ENCODE data around the gene IGLL5. TPM values are rescaled to one million over a fixed set of nuclear protein-coding genes. Genes with fewer than 3 reads are reported as not detected.

Gene IGLL5
- total RNA-seq, 3 donors from 2014 or later (not counting 1 experiment from before 2014, with no cell fraction given): 0.38 to 124 (median 0.93) TPM

GRCh38 chr22:22916952-22917290, 29.3 kb downstream of the IGLL5 start:
- ATAC-seq: no peak
- H3K4me3 ChIP-seq (ENCODE audit: low read length): no peak overlapping the region
- H3K4me1 Mint-ChIP-seq: peaks cover 0 to 12% of the 10 kb centered on the region in 2 donors
- no peak overlapping the region for H3K27ac ChIP-seq (ENCODE audit: low read length)
- no peaks in the 10 kb centered on the region for H3K9me3 ChIP-seq (ENCODE audit: control insufficient read depth, insufficient read depth, low read length)
- no peaks in the 10 kb centered on the region for H3K27me3 Mint-ChIP-seq (ENCODE audit: low read depth in 2 of 2)
- DNase-seq: no peak
- no peaks in the 10 kb centered on the region for H3K27me3 ChIP-seq (ENCODE audit: control insufficient read depth, insufficient read depth, low read length)
- H3K4me1 ChIP-seq (ENCODE audit: control insufficient read depth, insufficient read depth, low read length): peaks cover 13% of the 10 kb centered on the region
- H3K4me3 Mint-ChIP-seq: no peak overlapping the region
- no peaks in the 10 kb centered on the region for H3K36me3 ChIP-seq (ENCODE audit: control insufficient read depth, insufficient read depth, low read length)
- no peak overlapping the region for H3K27ac Mint-ChIP-seq
- no peak for TF ChIP-seq CTCF (IDR thresholded peaks at IDR 0.05)
- no peaks in the 10 kb centered on the region for H3K9me3 Mint-ChIP-seq
- H3K36me3 Mint-ChIP-seq: no peaks in the 10 kb centered on the region
- 91% methylated on average over 3 of the region's 3 CpGs for WGBS (ENCODE audit: insufficient coverage)
- intact Hi-C loops (cut with micrococcal nuclease): no loop called here

- Histone ChIP-seq H3K27me3 (ENCODE audit: control insufficient read depth, insufficient read depth, low read length) (no peaks in the 10 kb centered on the region), H3K9me3 (ENCODE audit: control insufficient read depth, insufficient read depth, low read length) (no peaks in the 10 kb centered on the region), H3K4me3 (ENCODE audit: low read length) (no peak overlapping the region), H3K36me3 (ENCODE audit: control insufficient read depth, insufficient read depth, low read length) (no peaks in the 10 kb centered on the region), H3K27ac (ENCODE audit: low read length) (no peak overlapping the region), H3K4me1 (ENCODE audit: control insufficient read depth, insufficient read depth, low read length) (peaks cover 13% of the 10 kb centered on the region)
- no peak for DNase-seq
- H3K27me3 Mint-ChIP-seq (ENCODE audit: low read depth in 2 of 2): no peaks in the 10 kb centered on the region
- no peak overlapping the region for H3K4me3 Mint-ChIP-seq
- no peaks in the 10 kb centered on the region for H3K9me3 Mint-ChIP-seq
- H3K36me3 Mint-ChIP-seq: no peaks in the 10 kb centered on the region
- intact Hi-C loops (cut with micrococcal nuclease): no loop called here
- no peak for TF ChIP-seq CTCF (IDR thresholded peaks at IDR 0.05)
- peaks cover 0 to 12% of the 10 kb centered on the region in 2 donors for H3K4me1 Mint-ChIP-seq
- no peak for ATAC-seq
- 92% methylated on average over 4 of the region's 4 CpGs for WGBS (ENCODE audit: insufficient coverage)
- peak overlapping the region in 1 of 2 donors; percentile 20 for H3K27ac Mint-ChIP-seq
These were observed 29.8 kb downstream of the IGLL5 start for GRCh38 chr22:22917377-22917776.

GRCh38 chr22:22918297-22918965, 30.8 kb downstream of the IGLL5 start:
- no peak for ATAC-seq
- Mint-ChIP-seq H3K9me3 (no peaks in the 10 kb centered on the region), H3K36me3 (no peaks in the 10 kb centered on the region), H3K4me3 (no peak overlapping the region), H3K27me3 (ENCODE audit: low read depth in 2 of 2) (no peaks in the 10 kb centered on the region), H3K4me1 (peaks cover 0 to 15% of the 10 kb centered on the region in 2 donors), H3K27ac (no peak overlapping the region)
- peaks cover 13% of the 10 kb centered on the region for H3K4me1 ChIP-seq (ENCODE audit: control insufficient read depth, insufficient read depth, low read length)
- DNase-seq: no peak
- no peaks in the 10 kb centered on the region for H3K36me3 ChIP-seq (ENCODE audit: control insufficient read depth, insufficient read depth, low read length)
- no peak for TF ChIP-seq CTCF (IDR thresholded peaks at IDR 0.05)
- no peak overlapping the region for H3K27ac ChIP-seq (ENCODE audit: low read length)
- no peaks in the 10 kb centered on the region for H3K9me3 ChIP-seq (ENCODE audit: control insufficient read depth, insufficient read depth, low read length)
- H3K27me3 ChIP-seq (ENCODE audit: control insufficient read depth, insufficient read depth, low read length): no peaks in the 10 kb centered on the region
- H3K4me3 ChIP-seq (ENCODE audit: low read length): no peak overlapping the region
- WGBS (ENCODE audit: insufficient coverage): 76% methylated on average over 7 of the region's 7 CpGs
- intact Hi-C loops (cut with micrococcal nuclease): no loop called here

- TF ChIP-seq CTCF (IDR thresholded peaks at IDR 0.05): no peak
- Mint-ChIP-seq H3K4me3 (no peak overlapping the region), H3K36me3 (no peaks in the 10 kb centered on the region), H3K4me1 (peaks cover 0 to 10% of the 10 kb centered on the region in 2 donors), H3K27me3 (ENCODE audit: low read depth in 2 of 2) (no peaks in the 10 kb centered on the region), H3K9me3 (no peaks in the 10 kb centered on the region), H3K27ac (no peak overlapping the region)
- no peak overlapping the region for H3K4me3 ChIP-seq (ENCODE audit: low read length)
- no peaks in the 10 kb centered on the region for H3K9me3 ChIP-seq (ENCODE audit: control insufficient read depth, insufficient read depth, low read length)
- ATAC-seq: no peak
- intact Hi-C loops (cut with micrococcal nuclease): no loop called here
- no peaks in the 10 kb centered on the region for H3K36me3 ChIP-seq (ENCODE audit: control insufficient read depth, insufficient read depth, low read length)
- no peaks in the 10 kb centered on the region for H3K27me3 ChIP-seq (ENCODE audit: control insufficient read depth, insufficient read depth, low read length)
- DNase-seq: no peak
- H3K27ac ChIP-seq (ENCODE audit: low read length): no peak overlapping the region
- peaks cover 11% of the 10 kb centered on the region for H3K4me1 ChIP-seq (ENCODE audit: control insufficient read depth, insufficient read depth, low read length)
- 97% methylated on average over 7 of the region's 7 CpGs for WGBS (ENCODE audit: insufficient coverage)
These were observed 31.4 kb downstream of the IGLL5 start for GRCh38 chr22:22919041-22919440.

Data from natural killer cell (primary cell).